AG09319 (cell line): ENCODE measurements around the gene COX6A2.

Source experiments
- DNase-seq: peaks from one replicate; pipeline ENCODE4 v3.0.0-alpha.2; 2010; ENCODE audit warnings: low read depth; ENCODE audit errors: extremely low read depth
- TF ChIP-seq, protein P1 (sequence below): IDR thresholded peaks from 2 replicates; pipeline ENCODE4 v1.5.1; 2011; ENCODE audit warnings: low read depth, mild to moderate bottlenecking, inconsistent platforms, low read length, moderate library complexity

Gene COX6A2

DNA sequence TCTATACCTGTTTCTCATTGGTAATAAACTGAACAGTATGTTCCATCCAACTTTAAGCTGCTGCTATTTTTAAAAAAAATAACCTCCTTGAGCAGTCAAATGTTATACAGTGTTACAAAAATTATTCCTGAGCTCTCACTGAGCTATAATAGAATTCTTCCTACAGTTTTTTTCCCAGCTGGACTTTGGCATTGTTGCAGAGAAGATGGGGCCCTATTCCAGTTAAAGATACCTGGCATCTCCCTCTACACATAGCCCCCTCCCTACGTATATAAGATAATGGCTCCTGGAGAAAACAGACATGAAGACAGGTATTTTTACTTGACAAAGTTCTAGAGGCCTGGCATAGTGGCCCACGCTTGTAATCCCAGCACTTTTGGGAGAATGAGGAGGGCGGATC lies 1.6 kb upstream of the COX6A2 start:
- TF ChIP-seq, protein P1, sequence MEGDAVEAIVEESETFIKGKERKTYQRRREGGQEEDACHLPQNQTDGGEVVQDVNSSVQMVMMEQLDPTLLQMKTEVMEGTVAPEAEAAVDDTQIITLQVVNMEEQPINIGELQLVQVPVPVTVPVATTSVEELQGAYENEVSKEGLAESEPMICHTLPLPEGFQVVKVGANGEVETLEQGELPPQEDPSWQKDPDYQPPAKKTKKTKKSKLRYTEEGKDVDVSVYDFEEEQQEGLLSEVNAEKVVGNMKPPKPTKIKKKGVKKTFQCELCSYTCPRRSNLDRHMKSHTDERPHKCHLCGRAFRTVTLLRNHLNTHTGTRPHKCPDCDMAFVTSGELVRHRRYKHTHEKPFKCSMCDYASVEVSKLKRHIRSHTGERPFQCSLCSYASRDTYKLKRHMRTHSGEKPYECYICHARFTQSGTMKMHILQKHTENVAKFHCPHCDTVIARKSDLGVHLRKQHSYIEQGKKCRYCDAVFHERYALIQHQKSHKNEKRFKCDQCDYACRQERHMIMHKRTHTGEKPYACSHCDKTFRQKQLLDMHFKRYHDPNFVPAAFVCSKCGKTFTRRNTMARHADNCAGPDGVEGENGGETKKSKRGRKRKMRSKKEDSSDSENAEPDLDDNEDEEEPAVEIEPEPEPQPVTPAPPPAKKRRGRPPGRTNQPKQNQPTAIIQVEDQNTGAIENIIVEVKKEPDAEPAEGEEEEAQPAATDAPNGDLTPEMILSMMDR, result no peak
- no peak for DNase-seq

DNA sequence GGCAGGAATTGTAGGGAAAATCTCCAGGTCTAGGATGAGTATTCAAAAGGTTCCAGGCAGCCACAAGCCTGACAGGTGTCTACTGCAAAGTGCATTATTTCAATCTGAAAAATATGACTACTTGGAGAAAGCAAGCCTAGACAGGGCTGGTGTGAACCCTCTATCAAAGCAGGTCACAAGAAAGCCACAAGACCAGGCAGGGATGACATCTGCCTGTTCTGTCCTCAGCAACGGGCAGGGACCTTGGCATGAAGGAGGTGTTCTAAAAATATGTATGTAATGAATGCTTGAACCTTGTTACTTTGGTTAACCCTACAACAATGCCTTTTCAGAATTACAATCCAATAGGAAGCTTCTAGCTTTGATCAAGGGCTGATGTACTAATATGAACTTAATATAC lies 1.2 kb upstream of the COX6A2 start:
- TF ChIP-seq, protein P1, result no peak
- no peak for DNase-seq

DNA sequence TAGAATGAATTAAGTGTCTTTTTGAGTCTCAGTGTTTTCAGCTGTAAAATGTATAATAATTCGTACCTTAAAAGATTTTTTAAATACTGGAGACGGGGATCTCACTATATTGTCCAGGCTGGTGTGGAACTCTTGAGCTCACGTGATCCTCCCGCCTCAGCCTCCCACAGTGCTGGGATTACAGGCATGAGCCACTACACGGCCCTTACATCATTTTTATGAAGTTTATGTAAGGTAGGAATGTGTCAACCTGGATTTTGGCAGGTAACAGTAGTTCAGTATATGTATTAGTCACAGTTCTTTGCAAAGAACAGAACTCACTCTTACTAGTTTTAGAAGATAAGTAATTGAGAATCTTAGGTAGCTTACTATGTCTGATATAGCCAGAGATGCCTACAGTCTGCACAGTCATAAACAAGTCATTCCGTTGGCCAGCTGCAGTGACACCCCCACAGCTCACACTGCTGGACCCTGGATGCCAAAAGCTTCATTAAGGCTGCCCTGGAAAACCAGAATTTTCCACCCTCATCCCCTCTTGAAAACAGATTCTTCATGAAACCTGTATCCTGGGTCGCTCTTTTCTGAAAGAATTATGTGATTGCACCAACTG lies 583 bp upstream of the COX6A2 start:
- TF ChIP-seq, protein P1, result no peak
- DNase-seq, result no peak

DNA sequence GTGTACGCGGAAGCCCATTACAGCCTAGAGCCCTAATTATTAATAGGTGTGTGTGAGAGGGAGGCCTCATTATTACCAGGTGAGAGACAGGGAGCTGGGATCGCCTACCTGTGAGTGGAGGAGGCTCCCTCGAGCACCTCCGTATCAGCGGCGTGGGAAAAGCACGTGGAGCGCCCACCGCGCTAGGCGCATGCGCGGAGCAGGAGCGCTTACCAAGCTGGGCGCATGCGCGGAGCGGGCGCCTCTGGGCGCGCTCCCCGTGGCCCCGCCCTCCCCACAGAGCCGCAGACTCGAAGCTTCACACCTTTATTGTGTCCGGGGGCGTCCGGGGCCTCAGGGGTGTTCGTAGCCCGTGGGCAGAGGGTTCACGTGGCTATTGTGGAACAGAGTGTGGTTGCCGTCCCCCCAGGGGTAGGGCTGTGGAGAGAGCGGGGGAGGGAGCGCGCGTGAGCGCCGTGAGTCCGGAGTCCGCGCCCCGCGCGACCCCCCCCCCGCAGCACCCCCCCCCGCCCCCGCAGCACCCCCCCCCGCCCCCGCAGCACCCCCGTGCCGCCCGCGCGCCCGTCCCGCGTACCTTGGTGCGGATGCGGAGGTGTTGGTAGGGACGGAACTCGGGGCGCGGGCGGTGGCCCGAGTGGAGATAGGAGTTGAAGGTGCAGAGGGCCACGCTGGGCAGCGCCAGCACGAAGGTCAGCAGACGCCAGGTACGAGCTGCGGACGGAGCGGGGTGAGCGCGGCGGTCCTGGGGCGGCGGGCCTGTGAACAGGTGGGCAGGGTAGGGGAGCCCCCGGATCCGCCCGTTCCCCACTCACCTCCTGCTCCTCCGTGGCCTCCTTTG lies 500 bp downstream of the COX6A2 start:
- no peak for DNase-seq
- TF ChIP-seq, protein P1, result no peak

DNA sequence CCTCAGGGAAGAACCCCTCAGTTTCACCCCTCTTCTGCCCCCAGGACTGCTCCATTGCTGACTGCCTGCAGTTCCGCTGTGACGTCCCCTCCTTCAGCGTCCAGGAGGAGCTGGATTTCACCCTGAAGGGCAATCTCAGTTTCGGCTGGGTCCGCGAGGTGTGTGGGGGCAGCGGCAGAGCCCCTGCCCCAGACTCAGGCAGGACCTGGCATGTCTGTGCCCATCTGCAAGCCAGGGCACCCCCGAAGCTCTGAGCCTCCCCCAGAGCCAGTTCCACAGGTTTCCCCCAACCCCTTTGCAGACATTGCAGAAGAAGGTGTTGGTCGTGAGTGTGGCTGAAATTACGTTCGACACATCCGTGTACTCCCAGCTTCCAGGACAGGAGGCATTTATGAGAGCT lies 4.4 kb downstream of the COX6A2 start:
- DNase-seq, result no peak
- TF ChIP-seq, protein P1, result no peak

DNA sequence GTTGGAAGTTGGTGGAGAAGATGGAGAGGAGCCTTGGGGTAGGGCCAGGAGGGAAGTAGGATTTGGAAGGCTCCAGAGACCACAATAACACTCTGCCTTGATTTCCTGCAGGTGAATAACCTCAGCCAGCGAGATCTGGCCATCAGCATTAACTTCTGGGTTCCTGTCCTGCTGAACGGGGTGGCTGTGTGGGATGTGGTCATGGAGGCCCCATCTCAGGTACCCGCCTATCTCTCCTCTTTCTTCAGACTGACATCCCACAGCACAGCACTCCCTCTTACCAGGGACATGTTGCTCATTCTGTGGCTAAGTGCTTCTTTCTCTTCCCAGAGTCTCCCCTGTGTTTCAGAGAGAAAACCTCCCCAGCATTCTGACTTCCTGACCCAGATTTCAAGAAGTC lies 4.9 kb downstream of the COX6A2 start:
- no peak for DNase-seq
- TF ChIP-seq, protein P1, result no peak

DNA sequence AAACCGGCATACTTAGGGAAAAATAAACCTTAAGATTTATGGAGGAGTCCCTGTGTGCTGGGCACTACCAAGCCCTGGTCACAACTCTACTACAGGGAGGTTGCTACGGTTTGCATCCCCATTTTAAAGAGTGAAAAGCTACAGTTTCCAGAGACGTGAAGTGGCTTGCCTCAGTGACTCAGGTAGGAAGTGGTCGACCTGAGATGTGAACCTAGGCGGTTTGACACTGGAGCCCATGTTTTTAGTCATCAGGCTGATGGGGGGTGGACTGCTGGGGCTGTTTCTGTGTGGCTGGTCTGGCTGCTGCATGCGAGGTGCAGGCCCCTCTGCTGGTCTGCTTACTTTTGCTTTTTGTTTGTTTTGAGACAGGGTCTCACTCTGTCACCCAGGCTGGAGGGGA lies 6.6 kb downstream of the COX6A2 start:
- TF ChIP-seq, protein P1, result no peak
- no peak for DNase-seq
